ENCODE data around the gene CYP4F22.

The CYP4F22 gene

GRCh38 chr19:15517778-15518177 is 9.5 kb downstream of the CYP4F22 start:
- TF ChIP-seq REST (IDR thresholded peaks at IDR 0.05; ENCODE audit: insufficient read depth in 1 of 2, low read depth in 2 of 2, low read length in 2 of 2) (no peak), FOXP2 (optimal IDR thresholded peaks at IDR 0.05; ENCODE audit: borderline replicate concordance, extremely low read depth, extremely low read length, insufficient read depth) (no peak), POLR2AphosphoS5 (IDR thresholded peaks at IDR 0.05; ENCODE audit: low read depth, low read length) (no peak), TAF1 (IDR thresholded peaks at IDR 0.05; ENCODE audit: borderline replicate concordance, insufficient read depth, low read length) (no peak), SIN3A (IDR thresholded peaks at IDR 0.05; ENCODE audit: borderline replicate concordance, insufficient read depth, low read length) (no peak)

GRCh38 chr19:15519433-15519976 is 11.2 kb downstream of the CYP4F22 start:
- TF ChIP-seq REST (IDR thresholded peaks at IDR 0.05; ENCODE audit: insufficient read depth in 1 of 2, low read depth in 2 of 2, low read length in 2 of 2): no peak
- TF ChIP-seq FOXP2 (optimal IDR thresholded peaks at IDR 0.05; ENCODE audit: borderline replicate concordance, extremely low read depth, extremely low read length, insufficient read depth): no peak
- no peak for TF ChIP-seq SIN3A (IDR thresholded peaks at IDR 0.05; ENCODE audit: borderline replicate concordance, insufficient read depth, low read length)
- TF ChIP-seq TAF1 (IDR thresholded peaks at IDR 0.05; ENCODE audit: borderline replicate concordance, insufficient read depth, low read length): no peak
- no peak for TF ChIP-seq POLR2AphosphoS5 (IDR thresholded peaks at IDR 0.05; ENCODE audit: low read depth, low read length)

- no peak for TF ChIP-seq TAF1 (IDR thresholded peaks at IDR 0.05; ENCODE audit: borderline replicate concordance, insufficient read depth, low read length)
- TF ChIP-seq SIN3A (IDR thresholded peaks at IDR 0.05; ENCODE audit: borderline replicate concordance, insufficient read depth, low read length): no peak
- TF ChIP-seq FOXP2 (optimal IDR thresholded peaks at IDR 0.05; ENCODE audit: borderline replicate concordance, extremely low read depth, extremely low read length, insufficient read depth): no peak
- no peak for TF ChIP-seq REST (IDR thresholded peaks at IDR 0.05; ENCODE audit: insufficient read depth in 1 of 2, low read depth in 2 of 2, low read length in 2 of 2)
- TF ChIP-seq POLR2AphosphoS5 (IDR thresholded peaks at IDR 0.05; ENCODE audit: low read depth, low read length): no peak
Observed at GRCh38 chr19:15524781-15525180, 16.5 kb downstream of the CYP4F22 start.

- TF ChIP-seq FOXP2 (optimal IDR thresholded peaks at IDR 0.05; ENCODE audit: borderline replicate concordance, extremely low read depth, extremely low read length, insufficient read depth): no peak
- no peak for TF ChIP-seq POLR2AphosphoS5 (IDR thresholded peaks at IDR 0.05; ENCODE audit: low read depth, low read length)
- TF ChIP-seq TAF1 (IDR thresholded peaks at IDR 0.05; ENCODE audit: borderline replicate concordance, insufficient read depth, low read length): no peak
- TF ChIP-seq REST (IDR thresholded peaks at IDR 0.05; ENCODE audit: insufficient read depth in 1 of 2, low read depth in 2 of 2, low read length in 2 of 2): no peak
- TF ChIP-seq SIN3A (IDR thresholded peaks at IDR 0.05; ENCODE audit: borderline replicate concordance, insufficient read depth, low read length): no peak
Observed at GRCh38 chr19:15525291-15525690, 17.0 kb downstream of the CYP4F22 start.

GRCh38 chr19:15526408-15526807 is 18.1 kb downstream of the CYP4F22 start:
- no peak for TF ChIP-seq REST (IDR thresholded peaks at IDR 0.05; ENCODE audit: insufficient read depth in 1 of 2, low read depth in 2 of 2, low read length in 2 of 2)
- no peak for TF ChIP-seq FOXP2 (optimal IDR thresholded peaks at IDR 0.05; ENCODE audit: borderline replicate concordance, extremely low read depth, extremely low read length, insufficient read depth)
- TF ChIP-seq SIN3A (IDR thresholded peaks at IDR 0.05; ENCODE audit: borderline replicate concordance, insufficient read depth, low read length): no peak
- TF ChIP-seq TAF1 (IDR thresholded peaks at IDR 0.05; ENCODE audit: borderline replicate concordance, insufficient read depth, low read length): no peak
- TF ChIP-seq POLR2AphosphoS5 (IDR thresholded peaks at IDR 0.05; ENCODE audit: low read depth, low read length): no peak

Data from PFSK-1 (cell line).